Measurements from ENCODE around the gene GNPTG.

GNPTG gene

DNA sequence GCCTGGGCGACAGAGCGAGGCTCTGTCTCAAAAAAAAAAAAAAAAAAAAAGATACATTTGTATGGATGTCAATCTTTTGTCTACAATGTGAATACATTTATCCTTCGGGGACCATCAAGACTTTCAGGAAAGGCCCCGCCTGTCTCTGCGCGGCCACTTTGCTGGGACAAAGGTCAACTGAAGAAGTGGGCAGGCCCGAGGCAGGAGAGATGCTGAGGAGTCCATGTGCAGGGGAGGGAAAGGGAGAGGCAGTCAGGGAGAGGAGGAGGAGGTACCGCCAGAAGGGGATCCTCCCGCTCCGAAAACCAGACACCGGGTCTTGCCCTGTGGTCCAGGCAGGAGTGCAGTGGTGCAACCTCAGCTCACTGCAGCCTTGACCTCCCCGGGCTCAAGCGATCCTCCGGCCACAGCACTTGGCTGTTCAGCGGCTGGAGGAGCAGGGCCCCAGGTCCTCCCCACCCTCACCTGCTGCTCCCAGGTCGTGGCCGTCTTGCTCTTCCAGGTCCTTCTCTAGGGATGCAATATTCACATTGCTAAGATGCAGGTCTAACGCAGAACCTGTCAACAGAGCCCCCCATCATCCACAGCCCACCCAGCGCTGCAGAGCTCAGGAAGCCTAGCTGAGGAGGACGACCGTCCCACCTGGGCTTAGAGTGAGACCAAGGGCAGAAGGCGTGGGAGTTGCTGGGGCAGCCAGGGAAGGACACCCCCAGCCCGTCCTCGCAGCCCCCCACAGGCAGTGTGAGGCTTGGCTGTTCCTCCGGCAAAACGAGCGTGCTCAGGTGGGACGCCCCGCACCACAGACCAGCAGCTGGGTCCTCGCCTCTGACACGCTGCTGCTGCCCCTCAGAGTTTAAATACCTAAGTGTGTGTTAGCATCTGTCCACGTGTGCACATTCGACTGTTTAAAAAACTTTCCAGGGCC lies 19.6 kb downstream of the GNPTG start:
- no peak for DNase-seq (ENCODE audit: low read depth, low spot score)

DNA sequence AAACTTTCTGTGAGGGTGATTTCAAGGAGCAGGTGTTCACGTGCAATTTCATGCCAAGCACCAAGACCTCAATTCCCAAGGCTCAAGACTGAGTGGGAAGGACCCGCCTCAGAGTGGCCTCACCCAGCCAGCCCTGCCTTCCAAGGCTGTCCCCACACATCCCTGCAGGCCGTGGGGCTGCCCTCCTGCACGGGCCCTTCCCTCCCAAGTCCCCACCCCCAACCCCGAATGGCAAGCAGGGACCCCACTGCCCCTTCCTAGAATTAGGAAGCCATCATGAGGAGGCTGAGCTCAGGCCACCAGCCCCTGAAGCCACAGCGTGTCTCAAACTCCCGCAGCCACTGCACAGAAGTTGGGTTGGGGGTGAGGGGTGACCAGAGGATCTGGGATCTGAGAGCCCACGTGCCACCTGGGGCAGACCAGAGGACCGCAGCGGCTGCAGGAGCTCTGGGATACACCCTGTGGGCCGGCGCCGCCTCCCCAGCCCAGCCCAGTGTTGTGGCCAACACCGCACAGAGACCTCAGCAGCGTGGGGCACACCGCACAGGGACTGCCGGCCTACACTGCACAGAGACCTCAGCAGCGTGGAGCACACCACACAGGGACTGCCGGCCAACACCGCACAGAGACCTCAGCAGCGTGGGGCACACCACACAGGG lies 20.7 kb downstream of the GNPTG start:
- DNase-seq (ENCODE audit: low read depth, low spot score): no peak

DNA sequence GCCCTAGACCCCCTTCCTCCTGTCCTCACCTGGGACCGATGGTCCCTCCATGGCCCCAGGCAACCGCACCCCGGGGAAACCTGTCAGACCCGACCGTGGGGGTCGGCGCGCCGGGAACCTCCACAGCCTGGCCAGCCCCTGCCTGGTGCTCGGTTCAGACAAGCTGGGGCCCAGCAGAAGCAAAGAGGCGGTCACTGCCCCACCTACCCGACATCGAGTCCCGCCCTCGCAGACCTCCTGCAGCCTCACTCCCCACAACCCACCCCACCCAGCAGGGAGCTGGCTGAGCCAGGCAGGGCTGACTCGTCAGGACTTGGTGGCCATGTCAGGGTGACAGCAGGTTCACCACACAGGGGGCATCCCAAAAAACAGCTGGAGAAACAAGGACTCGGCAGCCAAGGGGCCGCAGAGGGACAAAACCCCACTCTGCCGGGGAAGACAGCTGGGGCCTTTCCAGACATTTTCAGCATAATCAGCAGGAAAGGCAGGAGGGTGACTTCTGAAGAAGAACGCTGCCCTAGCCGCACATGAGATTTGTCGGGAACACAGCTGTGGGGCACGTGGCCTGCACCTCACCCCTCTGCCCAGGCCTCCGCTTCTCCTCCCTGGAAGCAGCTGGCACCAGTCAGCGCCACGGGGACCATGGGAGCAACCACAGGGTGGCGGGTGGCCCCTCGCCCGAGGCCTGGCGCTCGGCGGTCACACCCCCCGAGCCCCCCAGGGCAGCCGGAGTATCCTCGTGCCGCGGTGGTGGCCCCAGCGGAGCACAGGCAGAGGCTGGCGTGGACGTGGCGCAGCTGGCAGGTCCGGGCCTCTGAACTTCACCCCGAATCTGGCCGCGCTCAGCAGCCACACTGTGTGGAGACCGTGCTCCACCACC lies 22.9 kb downstream of the GNPTG start:
- DNase-seq (ENCODE audit: low read depth, low spot score): no peak

DNA sequence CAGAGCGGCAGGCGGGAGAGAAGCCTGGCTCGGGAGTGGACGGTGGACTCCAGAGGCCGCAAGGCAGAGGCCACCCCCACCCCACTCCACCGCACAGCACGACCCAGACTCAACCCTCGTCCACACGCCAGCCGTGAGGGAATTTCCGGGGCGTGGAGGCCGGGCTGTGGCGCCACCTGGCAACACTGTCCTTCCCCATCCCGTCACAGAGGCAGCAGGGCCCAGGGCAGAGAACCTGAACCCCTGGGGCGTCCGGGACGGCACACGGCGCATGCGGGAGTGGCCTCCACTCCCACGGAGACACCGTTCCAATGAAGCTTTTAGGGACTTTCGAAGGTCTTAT lies 23.5 kb downstream of the GNPTG start:
- DNase-seq (ENCODE audit: low read depth, low spot score): no peak

DNA sequence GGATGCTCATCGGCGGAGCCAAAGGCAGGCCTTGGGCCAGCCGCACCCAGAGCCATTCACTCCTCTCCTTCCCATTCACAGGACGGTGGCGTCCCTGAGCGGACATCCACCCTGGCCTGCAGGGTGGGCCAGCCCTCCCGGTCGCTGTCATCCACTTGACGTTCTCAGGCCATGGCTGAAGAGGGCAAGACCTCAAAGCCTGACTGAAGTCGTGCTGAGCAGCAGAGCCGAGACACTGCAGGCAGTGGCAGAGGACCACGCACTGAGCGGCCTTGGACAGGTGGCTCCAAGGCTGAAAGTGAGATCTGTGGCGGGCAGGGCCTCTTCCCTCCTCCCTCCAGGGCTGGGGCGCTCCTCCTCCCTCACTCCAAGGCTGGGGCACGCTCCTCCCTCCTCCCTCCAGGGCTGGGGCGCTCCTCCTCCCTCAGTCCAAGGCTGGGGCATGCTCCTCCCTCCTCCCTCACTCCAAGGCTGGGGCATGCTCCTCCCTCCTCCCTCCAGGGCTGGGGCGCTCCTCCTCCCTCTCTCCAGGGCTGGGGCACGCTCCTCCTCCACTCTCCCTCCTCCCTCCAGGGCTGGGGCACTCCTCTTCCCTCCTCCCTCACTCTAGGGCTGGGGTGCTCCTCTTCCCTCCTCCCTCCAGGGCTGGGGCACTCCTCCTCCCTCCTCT lies 24.1 kb downstream of the GNPTG start:
- DNase-seq (ENCODE audit: low read depth, low spot score): no peak

DNA sequence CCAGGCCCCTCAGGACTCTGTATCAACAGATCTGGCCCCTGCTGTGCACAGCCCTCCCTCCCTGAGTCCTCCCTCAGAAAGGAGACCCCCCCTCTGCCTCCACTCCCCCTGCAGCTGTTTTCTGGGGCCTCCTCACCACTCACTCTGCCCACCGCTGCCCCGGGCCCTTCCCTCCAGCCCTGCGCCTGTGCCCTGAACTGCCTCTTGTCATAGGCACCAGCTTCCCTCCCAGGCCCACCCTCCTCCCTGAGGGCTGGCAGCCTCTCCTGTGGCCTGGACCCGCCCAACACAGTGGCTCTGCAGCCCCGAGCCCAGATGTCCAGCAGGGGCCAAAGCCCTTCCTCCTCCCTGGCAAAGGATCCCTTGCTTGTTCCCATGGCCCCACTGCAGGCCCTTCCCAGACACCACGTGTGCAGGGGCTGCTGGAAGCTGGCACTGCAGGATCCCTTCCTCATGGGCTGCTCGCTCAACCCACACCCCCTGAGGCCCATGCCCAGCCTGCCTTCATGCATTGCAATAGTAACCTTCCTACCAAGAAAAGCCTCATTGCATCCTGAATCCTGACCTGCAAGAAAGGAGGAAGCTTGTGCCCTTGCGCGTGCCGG lies 25.8 kb downstream of the GNPTG start:
- no peak for DNase-seq (ENCODE audit: low read depth, low spot score)

DNA sequence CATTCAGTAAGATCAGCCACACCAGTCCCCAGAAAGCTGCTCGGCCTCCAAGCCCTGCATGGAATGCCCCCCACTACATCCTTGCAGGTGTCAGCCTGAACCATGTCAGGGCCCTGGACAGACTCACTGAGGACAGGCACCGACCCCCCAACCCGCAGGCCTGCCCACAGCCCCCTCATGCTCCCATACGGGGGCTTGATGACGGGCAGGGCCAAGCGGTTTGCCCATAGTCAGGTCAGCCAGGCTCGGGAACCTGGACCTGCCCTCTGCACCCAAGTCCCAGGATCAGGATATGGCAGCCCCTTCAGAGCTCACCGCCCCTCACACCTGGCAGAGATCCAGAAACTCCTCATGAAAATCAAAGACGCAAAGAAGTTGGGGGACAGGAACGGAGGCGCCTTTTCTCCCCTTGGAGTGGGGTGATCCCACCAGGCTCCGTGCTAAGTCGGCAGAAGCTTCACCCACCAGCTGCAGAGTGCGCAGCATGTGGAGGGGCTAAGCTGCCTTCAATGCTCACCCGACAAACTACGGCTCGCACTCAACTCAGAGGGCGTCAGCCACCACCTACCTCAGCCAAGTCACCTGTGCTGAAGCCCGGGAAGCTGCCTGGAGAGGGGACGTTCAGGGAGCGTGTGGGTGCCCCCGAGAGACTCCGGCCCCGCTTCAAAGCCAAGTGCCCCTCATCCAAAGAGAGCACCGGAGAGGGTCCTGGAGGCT lies 26.5 kb downstream of the GNPTG start:
- DNase-seq (ENCODE audit: low read depth, low spot score): no peak

DNA sequence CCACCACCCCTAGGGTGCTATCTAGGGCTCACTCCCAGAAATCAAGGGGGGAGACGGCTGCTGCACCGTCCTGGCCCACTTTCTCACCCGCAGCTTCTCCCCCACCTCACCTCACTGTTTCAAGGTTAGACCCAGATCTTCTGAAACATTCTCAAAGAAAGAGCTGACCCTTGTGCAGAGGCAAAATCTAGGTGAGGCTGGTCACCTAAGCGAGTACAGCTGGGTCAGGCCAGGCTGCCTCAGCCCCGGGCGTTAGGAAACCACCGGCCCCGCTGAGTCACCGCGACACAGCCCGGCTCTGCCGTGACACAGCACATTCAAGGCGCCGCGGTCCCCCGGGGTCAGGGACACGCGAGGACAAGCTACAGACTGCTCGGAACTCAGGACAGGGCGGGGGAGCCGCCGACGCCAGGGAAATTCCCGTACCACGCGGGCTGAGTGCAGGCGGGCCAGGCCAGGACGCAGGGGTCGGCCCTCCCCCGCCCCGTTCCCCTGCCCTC lies 27.1 kb downstream of the GNPTG start:
- DNase-seq (ENCODE audit: low read depth, low spot score): no peak

DNA sequence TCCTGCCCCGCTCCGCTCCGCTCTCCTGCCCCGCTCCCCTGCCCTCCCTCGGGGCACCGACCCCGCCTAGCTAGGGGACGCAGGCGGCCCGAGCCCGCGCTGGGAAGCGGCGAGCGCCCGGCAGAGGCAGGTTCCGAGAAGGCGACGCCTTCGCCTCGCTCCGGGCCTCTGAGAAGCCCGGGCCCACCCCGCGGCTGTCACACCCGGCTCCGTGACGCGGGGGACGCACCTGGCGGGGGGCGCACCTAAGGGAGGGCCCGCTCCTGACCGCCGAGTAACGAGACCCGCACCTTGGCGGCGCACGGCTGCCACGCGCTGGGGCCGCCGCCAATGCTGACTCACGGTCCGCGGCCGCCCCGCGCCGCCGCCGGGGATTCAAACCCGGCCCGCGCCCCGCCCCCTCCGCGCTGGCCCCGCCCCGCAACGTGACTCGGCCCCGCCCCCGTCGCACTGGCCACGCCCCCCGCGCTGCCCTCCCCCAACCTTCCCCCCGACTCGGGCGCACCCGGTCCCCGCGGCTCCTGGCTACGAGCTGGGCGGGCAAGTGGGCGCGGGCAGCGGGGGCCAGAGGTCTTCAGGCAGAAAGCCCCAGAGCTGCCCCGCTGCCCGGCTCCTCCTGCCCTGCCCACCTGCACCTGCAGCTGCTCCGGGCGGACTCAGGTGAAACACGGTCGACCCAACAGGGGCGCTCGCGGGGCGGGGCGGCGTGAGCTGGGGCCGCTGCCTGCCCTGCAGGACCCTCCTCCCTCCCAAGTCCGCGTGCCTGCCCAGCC lies 27.8 kb downstream of the GNPTG start:
- no peak for DNase-seq (ENCODE audit: low read depth, low spot score)

DNA sequence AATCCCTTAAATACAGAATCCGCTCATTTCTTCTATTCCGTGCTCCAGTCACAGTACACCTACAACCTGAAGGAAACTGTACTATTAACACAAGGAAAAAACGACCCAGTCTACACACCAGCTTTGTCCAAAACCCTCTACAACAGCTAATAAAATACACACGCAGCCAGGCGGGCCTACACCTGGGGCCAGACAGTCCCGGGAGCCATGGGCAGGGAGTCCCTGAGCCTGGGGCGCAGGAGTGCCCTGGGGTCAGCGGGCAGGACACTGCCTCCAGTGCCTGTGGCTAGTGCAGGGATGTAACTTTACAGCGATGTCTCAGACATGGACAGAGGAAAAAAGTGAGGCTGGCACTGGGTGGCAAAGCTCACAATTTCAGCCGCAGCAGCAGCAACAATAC lies 28.5 kb downstream of the GNPTG start:
- no peak for DNase-seq (ENCODE audit: low read depth, low spot score)

DNA sequence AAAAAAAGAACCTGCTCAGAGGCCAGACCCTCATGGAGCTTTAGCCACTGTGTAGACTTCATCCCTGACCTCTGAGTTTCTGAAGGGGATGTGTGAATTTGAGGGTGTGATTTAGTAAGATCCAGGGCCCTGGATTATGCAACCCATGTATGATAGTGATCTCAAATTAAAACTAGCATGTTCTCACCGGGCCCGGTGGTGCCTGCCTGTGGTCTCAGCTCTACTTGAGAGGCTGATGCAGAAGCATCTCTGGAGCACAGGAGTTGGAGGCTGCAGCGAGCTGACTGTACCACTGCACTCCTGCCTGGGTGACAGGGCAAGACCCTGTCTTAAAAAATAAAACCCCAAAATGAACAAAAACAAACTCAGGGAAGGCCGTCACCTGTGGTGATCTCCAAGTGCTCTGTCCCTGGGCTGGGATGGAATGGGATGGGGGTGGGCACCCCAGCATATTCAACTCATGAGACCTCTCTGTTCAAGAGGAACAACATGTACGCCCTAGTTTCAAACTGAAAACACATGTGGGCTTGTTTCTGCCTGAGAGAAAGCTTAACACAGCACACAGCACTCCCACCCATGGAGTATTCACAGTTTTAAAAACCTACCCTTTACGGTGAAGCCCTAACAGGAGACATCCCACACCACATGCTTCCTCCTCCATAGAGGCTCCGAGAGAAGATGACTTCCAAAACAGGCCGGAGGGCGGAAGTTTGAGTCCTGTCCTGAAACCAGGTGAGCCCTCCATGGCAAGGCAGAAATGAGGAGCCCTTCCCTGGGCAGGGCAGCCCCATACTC lies 30.1 kb downstream of the GNPTG start:
- no peak for DNase-seq (ENCODE audit: low read depth, low spot score)

DNA sequence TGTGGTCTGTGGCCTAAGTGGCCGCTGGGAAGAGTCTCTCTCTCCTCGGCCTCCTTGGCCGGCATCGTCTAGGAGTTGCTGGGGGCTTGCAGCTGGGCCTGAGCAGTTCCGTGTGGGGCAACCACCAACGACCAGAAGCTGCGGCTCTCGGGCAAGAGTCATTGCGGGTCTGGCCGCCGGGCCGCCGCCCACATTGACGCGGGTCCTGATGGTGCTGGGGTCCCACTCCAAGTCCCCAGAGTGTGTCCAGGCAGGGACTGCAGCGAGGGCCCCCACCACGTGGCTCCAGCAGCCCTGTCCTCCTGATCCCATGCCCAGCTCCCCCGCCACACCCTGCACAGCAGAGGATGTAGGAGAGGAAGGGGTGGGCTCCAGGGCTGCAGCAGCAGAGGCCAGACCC lies 31.8 kb downstream of the GNPTG start:
- no peak for DNase-seq (ENCODE audit: low read depth, low spot score)

DNA sequence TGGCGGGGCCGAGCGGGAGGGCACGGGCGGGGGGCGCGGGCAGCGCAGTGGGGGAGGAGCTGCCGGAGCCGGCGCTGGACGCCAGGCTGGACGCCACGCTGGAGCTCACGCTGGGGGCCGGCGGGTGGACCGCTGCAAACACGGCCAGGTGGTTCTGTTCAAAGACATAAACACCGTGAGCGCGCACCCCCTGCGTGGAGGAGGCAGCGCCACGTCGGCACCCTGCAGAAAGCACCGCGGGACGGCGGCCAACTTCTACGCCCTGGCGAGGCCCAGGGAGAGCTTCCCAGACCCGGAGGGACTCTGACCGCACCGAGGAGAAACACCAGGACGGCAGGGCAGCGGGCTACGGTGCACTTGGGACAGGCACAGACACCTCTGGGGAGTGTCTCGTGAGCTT lies 33.5 kb downstream of the GNPTG start:
- DNase-seq (ENCODE audit: low read depth, low spot score): no peak

DNA sequence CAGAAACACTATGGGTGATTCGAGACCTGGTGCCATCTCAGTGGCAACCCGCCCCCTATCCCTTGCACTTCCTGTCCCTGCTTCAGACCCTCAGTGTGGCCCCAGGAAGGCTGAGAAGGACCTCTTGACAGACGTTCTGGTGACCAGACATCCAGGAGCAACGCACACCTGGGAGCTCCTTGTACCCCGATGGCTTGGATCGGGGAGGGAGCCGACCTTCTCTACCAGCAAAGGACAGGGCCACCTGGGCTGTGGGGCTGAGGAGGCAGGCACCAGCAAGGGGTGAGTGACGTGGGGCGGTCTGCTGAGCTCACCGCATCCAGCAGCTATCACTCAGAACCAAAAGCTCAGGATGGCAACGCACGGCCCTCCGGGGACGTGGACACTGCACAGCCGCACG lies 35.6 kb downstream of the GNPTG start:
- DNase-seq (ENCODE audit: low read depth, low spot score): no peak

DNA sequence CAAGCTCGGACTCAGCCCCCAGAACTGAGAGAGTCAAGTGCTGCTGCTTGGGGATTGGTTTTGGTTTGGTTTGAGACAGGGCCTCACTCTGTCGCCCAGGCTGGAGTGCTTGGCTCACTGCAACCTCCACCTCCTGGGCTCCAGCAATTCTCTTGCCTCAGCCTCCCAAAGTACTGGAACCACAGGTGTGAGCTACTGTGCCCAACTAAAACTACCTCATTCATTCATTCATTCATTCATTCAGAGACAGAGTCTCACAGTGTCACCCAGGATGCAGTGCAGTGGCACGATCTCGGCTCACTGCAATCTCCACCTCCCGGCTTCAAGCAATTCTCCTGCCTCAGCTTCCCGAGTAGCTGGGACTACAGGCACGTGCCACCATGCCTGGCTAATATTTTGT lies 38.0 kb downstream of the GNPTG start:
- no peak for DNase-seq (ENCODE audit: low read depth, low spot score)

DNA sequence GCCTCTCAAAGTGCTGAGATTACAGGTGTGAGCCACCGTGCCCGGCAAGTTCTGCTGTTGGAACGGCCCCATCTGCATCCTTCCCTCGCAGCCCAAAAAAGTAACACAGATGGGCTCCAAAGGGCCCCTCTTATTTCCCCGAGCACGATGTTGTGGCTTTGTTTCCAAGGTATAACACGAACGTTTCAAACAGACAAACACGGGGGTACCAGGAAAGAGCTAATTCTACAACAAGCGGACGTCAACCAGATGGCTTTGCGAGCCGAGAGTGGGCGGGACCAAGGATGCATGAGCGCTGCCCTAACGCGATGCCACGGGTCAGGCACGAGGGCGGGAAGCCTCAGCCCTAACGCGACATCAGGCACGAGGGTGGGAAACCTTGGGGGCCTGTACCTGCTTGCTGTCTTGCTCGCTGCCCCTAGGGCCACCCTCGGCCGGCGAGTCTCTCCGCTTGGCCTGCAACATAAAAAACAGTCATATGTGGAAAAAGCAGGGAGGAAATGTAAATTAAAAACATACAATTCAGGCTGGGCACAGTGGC lies 38.6 kb downstream of the GNPTG start:
- DNase-seq (ENCODE audit: low read depth, low spot score): no peak

DNA sequence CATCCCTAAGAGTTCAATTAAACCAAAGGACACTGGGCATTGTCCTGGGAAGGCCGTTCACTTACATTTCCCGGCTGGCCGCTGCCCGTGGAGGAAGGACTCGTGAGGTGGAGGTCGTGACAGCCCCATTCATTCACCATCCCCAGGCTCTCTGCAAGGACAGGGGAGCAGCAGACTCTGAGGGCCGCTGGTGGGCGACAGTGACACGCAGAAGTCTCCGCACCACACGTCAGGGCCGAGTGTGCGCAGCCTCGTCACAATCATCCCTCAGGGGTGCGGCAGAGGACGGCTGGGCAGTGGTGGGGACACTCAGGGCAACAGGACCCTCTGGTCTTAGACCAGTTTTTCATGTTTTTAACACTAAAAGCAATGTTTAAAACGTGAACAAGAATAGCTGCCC lies 41.1 kb downstream of the GNPTG start:
- no peak for DNase-seq (ENCODE audit: low read depth, low spot score)

DNA sequence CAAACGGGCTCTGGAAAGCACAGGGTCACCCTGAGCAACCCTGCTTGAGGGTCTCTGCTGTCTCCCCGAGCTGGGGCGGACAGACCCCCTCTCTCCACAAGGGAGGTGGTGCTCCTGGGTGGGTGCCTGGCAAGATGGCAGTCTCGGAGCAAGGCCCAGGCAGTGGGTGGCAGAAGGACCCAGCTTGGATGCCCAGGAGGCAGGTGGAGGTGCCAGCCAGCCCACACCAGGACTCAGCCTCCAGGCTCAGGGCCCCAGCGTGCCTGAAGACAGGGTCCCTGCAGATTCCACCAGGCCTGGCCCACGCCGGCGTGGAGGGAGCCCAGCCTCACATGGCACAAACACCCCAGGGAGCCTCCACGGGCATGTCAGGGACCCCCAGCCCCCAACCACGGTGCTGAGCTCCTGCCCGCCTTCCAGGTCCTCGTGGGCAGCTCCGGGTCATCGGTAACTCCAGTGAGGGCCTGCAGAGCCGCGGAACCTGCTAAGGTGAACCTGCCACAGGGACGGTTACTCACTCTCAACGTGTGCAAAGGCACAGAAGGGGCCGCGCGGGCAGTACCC lies 42.0 kb downstream of the GNPTG start:
- no peak for DNase-seq (ENCODE audit: low read depth, low spot score)
